HepG2 (cell line): Measurements from ENCODE around the gene NABP1. TPM values are rescaled to one million over a fixed set of nuclear protein-coding genes. Genes with fewer than 3 reads are reported as not detected.

Experiments used
- ATAC-seq: fragments of 200-7000 bp; cut with Tn5 transposase; 3 replicates; pipeline ENCODE4 v1.9.1; 2020; ENCODE audit warnings: mild to moderate bottlenecking, moderate library complexity
- BruUV-seq: library from RNA; stranded (reverse); fragments of 400-500 nt; replicated peaks from 2 replicates; lab custom pipeline; 2021; lab: Mats Ljungman, UMichigan
- CTCF ChIA-PET: fragments of 300-600 bp; formaldehyde crosslinking; extraction: SDS; loops from one replicate; lab custom pipeline; 2021; ENCODE audit warnings: low total read pairs, inconsistent platforms, low intra/inter-chr PET ratio; lab: Yijun Ruan, JAX
- POLR2A ChIA-PET: fragments of 350-600 bp; sonication (Branson Sonifier 250); formaldehyde crosslinking; loops from one replicate; lab custom pipeline; 2020; ENCODE audit warnings: antibody characterized with exemption, inconsistent platforms; lab: Yijun Ruan, JAX
- DNase-seq: peaks from one replicate; pipeline ENCODE4 v3.0.0-alpha.2; 2015; ENCODE audit warnings: low spot score
- FAIRE-seq: peaks from 3 replicates; lab custom pipeline; 2011; peaks lifted over from hg19 to GRCh38; lab: Jason Lieb, UNC
- H2AFZ ChIP-seq: one replicate; pipeline ENCODE4 v1.6.1; 2011; ENCODE audit warnings: low read length, inconsistent platforms
- H3K27ac ChIP-seq: fragments of 300-600 bp; 3 replicates; pipeline ENCODE4 v1.8.0; 2011; ENCODE audit warnings: mixed run types, mild to moderate bottlenecking, mixed read lengths, low read length, inconsistent platforms; ENCODE audit not compliant: insufficient read depth; ENCODE audit errors: extremely low read length
- H3K27me3 ChIP-seq, 2 experiments: fragments of 200-600 bp in 1 of 2; 2 replicates in 1 of 2; 3 replicates in 1 of 2; pipeline versions ENCODE4 v1.6.0 to v1.8.0; 2011; ENCODE audit warnings: low read length in 2 of 2, mild to moderate bottlenecking in 2 of 2, moderate library complexity in 2 of 2, inconsistent platforms in 1 of 2; ENCODE audit not compliant: insufficient read depth in 2 of 2, control insufficient read depth in 1 of 2
- H3K36me3 ChIP-seq, 2 experiments: fragments of 200-600 bp in 1 of 2; replicated peaks in 1 of 2; 2 replicates in 1 of 2; 3 replicates in 1 of 2; pipeline versions ENCODE4 v1.5.1 to v1.8.0; 2011; ENCODE audit warnings: low read length in 2 of 2, inconsistent platforms in 1 of 2; ENCODE audit not compliant: insufficient read depth in 2 of 2, control insufficient read depth in 1 of 2
- H3K4me1 ChIP-seq: 2 replicates; pipeline ENCODE4 v1.5.1; 2012; ENCODE audit warnings: low read length, inconsistent platforms; ENCODE audit not compliant: insufficient read depth
- H3K4me2 ChIP-seq: 2 replicates; pipeline ENCODE4 v1.6.0; 2011; ENCODE audit warnings: low read depth, low read length, inconsistent platforms
- H3K4me3 ChIP-seq, 3 experiments: fragments of 200-600 bp in 1 of 3; sonication (generic), shearing (Covaris generic) in 1 of 3; replicated peaks in 1 of 3; 2 replicates each; pipeline ENCODE4 v1.5.1; 2011 to 2016; ENCODE audit warnings: low read length in 3 of 3, inconsistent platforms in 2 of 3, low read depth in 2 of 3, mild to moderate bottlenecking in 2 of 3, control low read depth in 1 of 3, mixed read lengths in 1 of 3; ENCODE audit not compliant: insufficient read depth in 1 of 3
- H3K79me2 ChIP-seq: one replicate; pipeline ENCODE4 v1.6.1; 2011; ENCODE audit warnings: low read length, inconsistent platforms; ENCODE audit not compliant: insufficient read depth
- H3K9ac ChIP-seq: 2 replicates; pipeline ENCODE4 v1.6.0; 2011; ENCODE audit warnings: mild to moderate bottlenecking, low read depth, low read length, inconsistent platforms; ENCODE audit not compliant: insufficient read depth
- H3K9me3 ChIP-seq: 2 replicates; pipeline ENCODE4 v1.5.1; 2012; ENCODE audit warnings: mild to moderate bottlenecking, low read length
- H4K20me1 ChIP-seq: 2 replicates; pipeline ENCODE4 v1.6.0; 2011; ENCODE audit warnings: inconsistent platforms, mild to moderate bottlenecking, low read length, moderate library complexity; ENCODE audit not compliant: insufficient read depth
- ATM ChIP-seq: fragments of 450-650 bp; IDR thresholded peaks from 2 replicates; pipeline ENCODE4 v1.7.1; 2017; ENCODE audit warnings: mild to moderate bottlenecking, borderline replicate concordance
- FIP1L1 ChIP-seq: fragments of 200-400 bp; formaldehyde crosslinking; IDR thresholded peaks from 2 replicates; pipeline ENCODE4 v1.6.1; 2018; ENCODE audit warnings: low read depth, mild to moderate bottlenecking, low read length, moderate library complexity, borderline replicate concordance; ENCODE audit not compliant: insufficient read depth
- JUNB ChIP-seq: sonication (generic); formaldehyde crosslinking; IDR thresholded peaks from 2 replicates; pipeline ENCODE4 v1.8.0; 2022; ENCODE audit warnings: missing genetic modification reagents, mild to moderate bottlenecking, borderline replicate concordance
- MED8 ChIP-seq: sonication (generic); formaldehyde crosslinking; IDR thresholded peaks from 2 replicates; pipeline ENCODE4 v1.8.1; 2023; ENCODE audit warnings: mild to moderate bottlenecking, missing genetic modification reagents; ENCODE audit not compliant: insufficient replicate concordance
- SOX5 ChIP-seq: IDR thresholded peaks from 2 replicates; pipeline ENCODE4 v1.6.1; 2016; ENCODE audit warnings: borderline replicate concordance
- ZNF577 ChIP-seq: sonication (generic); formaldehyde crosslinking; IDR thresholded peaks from 2 replicates; pipeline ENCODE4 v1.4.0; 2020; ENCODE audit warnings: mild to moderate bottlenecking, low read depth, missing genetic modification reagents, borderline replicate concordance
- ZNF7 ChIP-seq: IDR thresholded peaks from 2 replicates; pipeline ENCODE4 v1.6.1; 2016; ENCODE audit warnings: missing biosample characterization, missing genetic modification reagents
- ZNF83 ChIP-seq: sonication (generic); formaldehyde crosslinking; IDR thresholded peaks from 2 replicates; pipeline ENCODE4 v1.4.0; 2020; ENCODE audit warnings: missing genetic modification reagents, mild to moderate bottlenecking, borderline replicate concordance
- WGBS: methylation state at CpG from one replicate; pipeline ENCODE4 v1.1.6; 2017; ENCODE audit warnings: low lambda C conversion rate; 5-methylcytosine and 5-hydroxymethylcytosine counted together
- in situ Hi-C: cut with HindIII; loops from 2 replicates; pipeline ENCODE4 v1.10.0; 2017; ENCODE audit warnings: low pct_unique_long_range_greater_than_20kb; ENCODE audit not compliant: extremely low pct_ligation_motif_present
- intact Hi-C: fragments of 100-400 bp; cut with micrococcal nuclease; formaldehyde crosslinking; loops from one replicate; pipeline ENCODE4 v1.10.0; 2022; ENCODE audit not compliant: unreplicated experiment
- polyA plus RNA-seq, 8 experiments: library from polyadenylated mRNA; depleted of rRNA in 3 of 8; stranded (reverse) in 7 of 8; unstranded in 1 of 8; fragments of >200 nt; fragmentation: Illumina TruSeq in 4 of 8; extraction: Trizol in 4 of 8; gene quantifications; 2 replicates each; pipeline versions ENCODE4 v1.2.1 to v1.2.3, GENCODE V29; 2011 to 2016; ENCODE audit warnings: low read depth in 4 of 8, missing spikeins in 1 of 8, mixed read lengths in 1 of 8; ENCODE audit not compliant: insufficient read depth in 1 of 8
- total RNA-seq, 5 experiments: library from RNA; depleted of rRNA; stranded (reverse); fragments of >200 nt; fragmentation: Illumina TruSeq; extraction: Trizol; gene quantifications; 2 replicates each; pipeline ENCODE4 v1.2.3, GENCODE V29; 2016; ENCODE audit warnings: low read depth in 1 of 5
- TF ChIP-seq, protein P1 (sequence below): sonication (generic); formaldehyde crosslinking; IDR thresholded peaks from 2 replicates; pipeline ENCODE4 v1.5.0; 2020; ENCODE audit warnings: missing genetic modification reagents
- TF ChIP-seq, protein P2 (sequence below): sonication (generic); formaldehyde crosslinking; IDR thresholded peaks from 2 replicates; pipeline ENCODE4 v1.5.0; 2020; ENCODE audit warnings: missing genetic modification reagents, mild to moderate bottlenecking, borderline replicate concordance
- TF ChIP-seq, protein P3 (sequence below): sonication (generic); formaldehyde crosslinking; IDR thresholded peaks from 2 replicates; pipeline ENCODE4 v1.4.0; 2020; ENCODE audit warnings: missing genetic modification reagents, borderline replicate concordance
- TF ChIP-seq, protein P4 (sequence below): sonication (generic); formaldehyde crosslinking; conservative IDR thresholded peaks from 2 replicates; pipeline ENCODE4 v1.4.0; 2020; ENCODE audit warnings: missing genetic modification reagents
- TF ChIP-seq, protein P5 (sequence below): IDR thresholded peaks from 2 replicates; pipeline ENCODE4 v1.6.1; 2016

The NABP1 gene
- total and polyA plus RNA-seq, 2 of the 13 experiments (the other 11 are each of a cell fraction or from before 2014, with no cell fraction given), result 14.9 to 19.8 TPM

DNA sequence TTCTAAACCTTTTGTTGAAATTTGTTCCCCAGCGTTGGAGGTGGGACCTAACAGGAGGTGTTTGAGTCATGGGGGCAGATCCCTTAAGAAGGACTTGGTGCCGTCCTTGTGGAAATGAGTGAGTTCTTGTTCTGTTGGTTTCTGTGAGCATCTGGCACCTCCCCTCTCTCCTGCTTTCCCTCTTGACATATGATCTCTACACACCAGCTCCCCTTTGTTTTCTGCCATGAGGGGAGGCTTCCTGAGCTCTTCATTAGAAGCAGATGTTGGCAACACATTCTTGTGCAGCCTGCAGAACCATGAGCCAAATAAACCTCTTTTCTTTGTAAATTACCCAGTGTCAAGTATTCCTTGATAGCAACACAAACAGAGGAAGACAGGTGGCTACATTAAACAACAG, 23.8 kb downstream of the NABP1 start:
- ATAC-seq, result no peak
- ChIA-PET CTCF (no interaction called here), POLR2A (no interaction called here)
- Histone ChIP-seq H2AFZ (no peak overlapping the region), H3K9ac (no peak overlapping the region), H3K4me3 (no peak overlapping the region), H3K36me3 (no peaks in the 10 kb centered on the region), H3K27ac (no peak overlapping the region), H3K27me3 (no peaks in the 10 kb centered on the region), H3K4me2 (no peak overlapping the region), H3K4me1 (peaks cover 11% of the 10 kb centered on the region), H4K20me1 (no peaks in the 10 kb centered on the region), H3K9me3 (no peaks in the 10 kb centered on the region), H3K79me2 (no peaks in the 10 kb centered on the region)
- DNase-seq, result no peak
- no peak for FAIRE-seq
- 3% methylated on average over 2 of the region's 2 CpGs for WGBS
- BruUV-seq, result no TSS peak
- in situ Hi-C loops, result no loop called here
- no peak for TF ChIP-seq SOX5 (CRISPR knock-in tag)
- TF ChIP-seq, protein P1, sequence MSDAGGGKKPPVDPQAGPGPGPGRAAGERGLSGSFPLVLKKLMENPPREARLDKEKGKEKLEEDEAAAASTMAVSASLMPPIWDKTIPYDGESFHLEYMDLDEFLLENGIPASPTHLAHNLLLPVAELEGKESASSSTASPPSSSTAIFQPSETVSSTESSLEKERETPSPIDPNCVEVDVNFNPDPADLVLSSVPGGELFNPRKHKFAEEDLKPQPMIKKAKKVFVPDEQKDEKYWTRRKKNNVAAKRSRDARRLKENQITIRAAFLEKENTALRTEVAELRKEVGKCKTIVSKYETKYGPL (CRISPR knock-in tag), result no peak
- TF ChIP-seq, protein P2, sequence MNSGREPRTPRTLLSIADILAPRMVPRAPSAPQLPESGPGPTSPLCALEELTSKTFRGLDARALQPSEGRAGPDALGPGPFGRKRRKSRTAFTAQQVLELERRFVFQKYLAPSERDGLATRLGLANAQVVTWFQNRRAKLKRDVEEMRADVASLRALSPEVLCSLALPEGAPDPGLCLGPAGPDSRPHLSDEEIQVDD (CRISPR knock-in tag), result no peak
- no peak for TF ChIP-seq MED8
- TF ChIP-seq ATM, result no peak
- TF ChIP-seq, protein P3, sequence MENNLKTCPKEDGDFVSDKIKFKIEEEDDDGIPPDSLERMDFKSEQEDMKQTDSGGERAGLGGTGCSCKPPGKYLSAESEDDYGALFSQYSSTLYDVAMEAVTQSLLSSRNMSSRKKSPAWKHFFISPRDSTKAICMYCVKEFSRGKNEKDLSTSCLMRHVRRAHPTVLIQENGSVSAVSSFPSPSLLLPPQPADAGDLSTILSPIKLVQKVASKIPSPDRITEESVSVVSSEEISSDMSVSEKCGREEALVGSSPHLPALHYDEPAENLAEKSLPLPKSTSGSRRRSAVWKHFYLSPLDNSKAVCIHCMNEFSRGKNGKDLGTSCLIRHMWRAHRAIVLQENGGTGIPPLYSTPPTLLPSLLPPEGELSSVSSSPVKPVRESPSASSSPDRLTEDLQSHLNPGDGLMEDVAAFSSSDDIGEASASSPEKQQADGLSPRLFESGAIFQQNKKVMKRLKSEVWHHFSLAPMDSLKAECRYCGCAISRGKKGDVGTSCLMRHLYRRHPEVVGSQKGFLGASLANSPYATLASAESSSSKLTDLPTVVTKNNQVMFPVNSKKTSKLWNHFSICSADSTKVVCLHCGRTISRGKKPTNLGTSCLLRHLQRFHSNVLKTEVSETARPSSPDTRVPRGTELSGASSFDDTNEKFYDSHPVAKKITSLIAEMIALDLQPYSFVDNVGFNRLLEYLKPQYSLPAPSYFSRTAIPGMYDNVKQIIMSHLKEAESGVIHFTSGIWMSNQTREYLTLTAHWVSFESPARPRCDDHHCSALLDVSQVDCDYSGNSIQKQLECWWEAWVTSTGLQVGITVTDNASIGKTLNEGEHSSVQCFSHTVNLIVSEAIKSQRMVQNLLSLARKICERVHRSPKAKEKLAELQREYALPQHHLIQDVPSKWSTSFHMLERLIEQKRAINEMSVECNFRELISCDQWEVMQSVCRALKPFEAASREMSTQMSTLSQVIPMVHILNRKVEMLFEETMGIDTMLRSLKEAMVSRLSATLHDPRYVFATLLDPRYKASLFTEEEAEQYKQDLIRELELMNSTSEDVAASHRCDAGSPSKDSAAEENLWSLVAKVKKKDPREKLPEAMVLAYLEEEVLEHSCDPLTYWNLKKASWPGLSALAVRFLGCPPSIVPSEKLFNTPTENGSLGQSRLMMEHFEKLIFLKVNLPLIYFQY, result no peak
- TF ChIP-seq ZNF7 (CRISPR knock-in tag), result no peak
- TF ChIP-seq JUNB (CRISPR knock-in tag), result no peak
- TF ChIP-seq, protein P4, sequence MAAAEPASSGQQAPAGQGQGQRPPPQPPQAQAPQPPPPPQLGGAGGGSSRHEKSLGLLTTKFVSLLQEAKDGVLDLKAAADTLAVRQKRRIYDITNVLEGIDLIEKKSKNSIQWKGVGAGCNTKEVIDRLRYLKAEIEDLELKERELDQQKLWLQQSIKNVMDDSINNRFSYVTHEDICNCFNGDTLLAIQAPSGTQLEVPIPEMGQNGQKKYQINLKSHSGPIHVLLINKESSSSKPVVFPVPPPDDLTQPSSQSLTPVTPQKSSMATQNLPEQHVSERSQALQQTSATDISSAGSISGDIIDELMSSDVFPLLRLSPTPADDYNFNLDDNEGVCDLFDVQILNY (CRISPR knock-in tag), result no peak
- TF ChIP-seq, protein P5, sequence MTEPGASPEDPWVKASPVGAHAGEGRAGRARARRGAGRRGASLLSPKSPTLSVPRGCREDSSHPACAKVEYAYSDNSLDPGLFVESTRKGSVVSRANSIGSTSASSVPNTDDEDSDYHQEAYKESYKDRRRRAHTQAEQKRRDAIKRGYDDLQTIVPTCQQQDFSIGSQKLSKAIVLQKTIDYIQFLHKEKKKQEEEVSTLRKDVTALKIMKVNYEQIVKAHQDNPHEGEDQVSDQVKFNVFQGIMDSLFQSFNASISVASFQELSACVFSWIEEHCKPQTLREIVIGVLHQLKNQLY, result no peak
- TF ChIP-seq ZNF83 (CRISPR knock-in tag), result no peak
- no peak for TF ChIP-seq ZNF577 (CRISPR knock-in tag)
- no peak for TF ChIP-seq FIP1L1
- intact Hi-C loops, result no loop called here
